Pancreas (tissue), 10 donors: ENCODE data around the gene N4BP2. TPM values are rescaled to one million over a fixed set of nuclear protein-coding genes. Genes with fewer than 3 reads are reported as not detected.
A peak's percentile ranks its signal among the peaks of the same experiment; 100 is the strongest.

Experiments used
- ATAC-seq, 4 donors: fragments of 200-7000 bp; cut with Tn5 transposase; one replicate each; pipeline versions ENCODE4 v1.8.0 to v1.9.1; 2020; ENCODE audit warnings: mild to moderate bottlenecking in 4 of 4, moderate library complexity in 4 of 4
- DNase-seq, 6 donors: peaks; one replicate each; pipeline ENCODE4 v3.0.0-alpha.2; 2020
- FAIRE-seq: peaks from 2 replicates; lab custom pipeline; 2012; peaks lifted over from hg19 to GRCh38; lab: Jason Lieb, UNC
- H3K27ac ChIP-seq, 4 donors: fragments of 200-600 bp; sonication (generic); 1 replicate in 3 of 4; 2 replicates in 1 of 4; pipeline versions ENCODE4 v1.5.0 to v1.8.0; 2020
- H3K27me3 ChIP-seq, 4 donors: fragments of 200-600 bp; one replicate each; pipeline ENCODE4 v1.8.0; 2021
- H3K36me3 ChIP-seq, 3 donors: fragments of 200-600 bp; sonication (generic) in 1 of 3; one replicate each; pipeline versions ENCODE4 v1.5.0 to v1.8.0; 2020 to 2021
- H3K4me1 ChIP-seq, 3 donors: fragments of 200-600 bp; one replicate each; pipeline ENCODE4 v1.8.0; 2021
- H3K4me3 ChIP-seq, 4 donors: fragments of 200-600 bp; sonication (generic) in 2 of 4; one replicate each; pipeline versions ENCODE4 v1.5.0 to v1.8.0; 2020 to 2021
- H3K9me3 ChIP-seq, 4 donors: fragments of 200-600 bp; one replicate each; pipeline ENCODE4 v1.8.0; 2021
- WGBS, 2 donors: extraction: QIAGEN DNeasy Blood & Tissue Kit; methylation state at CpG; one replicate each; pipeline ENCODE4 v1.1.7; 2013; 5-methylcytosine and 5-hydroxymethylcytosine counted together
- intact Hi-C, 3 donors: fragments of 100-400 bp; cut with DNase I; formaldehyde crosslinking; loops; one replicate each; pipeline versions ENCODE4 v1.11.1 to v1.14.2; 2022
- polyA plus RNA-seq, 2 donors: library from polyadenylated mRNA; stranded (reverse); fragments of 200-250 nt; gene quantifications; one replicate each; pipeline ENCODE4 v1.2.3, GENCODE V29; 2013
- total RNA-seq, 6 donors: library from RNA; stranded (reverse); fragmentation: NEBNext Ultra II Directional in 4 of 6; extraction: Animal tissue kit (Norgen Biotek cat#: 25700) in 4 of 6; gene quantifications; one replicate each; pipeline versions ENCODE4 v1.2.1 to v1.2.4, GENCODE V29; 2021 to 2023
- TF ChIP-seq, protein P1 (sequence below), 4 donors: fragments of 200-600 bp; sonication (generic) in 3 of 4; IDR thresholded peaks; one replicate each; pipeline versions ENCODE4 v1.5.0 to v1.8.0; 2021; ENCODE audit warnings: antibody characterized with exemption in 4 of 4
- donor health status: healthy with polysubstance abuse.
- donor health status: DM: no; HTN: no; CAD: no; lungs with moderate emphysema.
- donor health status: DM: no; HTN: no; CAD: no.
- donor health status: control.
- donor health status: control.
- donor health status: Bipolar disorder and iron deficiency.
- donor health status: DM: yes; HTN: yes; CAD: no.
- donor health status: DM: no; HTN: no; CAD: no.
- donor health status: DM: no; HTN: no; CAD: no.
- donor health status: DM: yes; HTN: yes; CAD: no.

Gene N4BP2
- total and polyA plus RNA-seq, 8 donors, result 1.6 to 13.4 (median 11.2) TPM

DNA sequence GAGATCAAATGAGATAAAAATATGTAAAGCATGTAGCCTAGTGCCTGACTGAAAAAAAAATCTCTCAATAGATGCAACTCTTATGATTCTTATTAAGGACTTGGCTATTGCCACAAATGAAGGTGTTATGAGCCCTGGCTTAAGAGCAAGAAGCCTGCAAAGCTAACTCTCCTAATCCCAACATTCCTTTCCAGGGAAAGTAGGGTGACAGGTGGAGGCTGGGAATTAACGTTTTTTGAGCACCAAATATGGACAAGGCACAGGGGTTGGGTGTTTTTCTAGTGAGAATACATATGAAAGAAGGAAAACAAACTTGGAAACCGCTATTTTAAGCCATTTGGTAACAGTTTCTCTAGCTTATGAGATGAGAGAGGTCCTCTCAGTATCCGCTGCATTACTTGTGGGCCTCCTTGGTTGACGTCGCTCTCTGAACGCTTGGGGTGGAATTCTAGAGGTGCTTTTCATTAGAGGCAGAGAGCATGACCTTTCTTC lies 142.6 kb downstream of the N4BP2 start:
- no peak overlapping the region for H3K27ac ChIP-seq
- 75 to 85% methylated on average over 6 of the region's 6 CpGs for WGBS, 2 donors
- no peaks in the 10 kb centered on the region for H3K27me3 ChIP-seq
- H3K9me3 ChIP-seq, result no peaks in the 10 kb centered on the region
- no peak for FAIRE-seq
- H3K4me1 ChIP-seq, result no peaks in the 10 kb centered on the region
- DNase-seq, result no peak
- intact Hi-C loops, result no loop called here
- ATAC-seq, result no peak
- no peak overlapping the region for H3K4me3 ChIP-seq
- H3K36me3 ChIP-seq, result no peaks in the 10 kb centered on the region
- TF ChIP-seq, protein P1, sequence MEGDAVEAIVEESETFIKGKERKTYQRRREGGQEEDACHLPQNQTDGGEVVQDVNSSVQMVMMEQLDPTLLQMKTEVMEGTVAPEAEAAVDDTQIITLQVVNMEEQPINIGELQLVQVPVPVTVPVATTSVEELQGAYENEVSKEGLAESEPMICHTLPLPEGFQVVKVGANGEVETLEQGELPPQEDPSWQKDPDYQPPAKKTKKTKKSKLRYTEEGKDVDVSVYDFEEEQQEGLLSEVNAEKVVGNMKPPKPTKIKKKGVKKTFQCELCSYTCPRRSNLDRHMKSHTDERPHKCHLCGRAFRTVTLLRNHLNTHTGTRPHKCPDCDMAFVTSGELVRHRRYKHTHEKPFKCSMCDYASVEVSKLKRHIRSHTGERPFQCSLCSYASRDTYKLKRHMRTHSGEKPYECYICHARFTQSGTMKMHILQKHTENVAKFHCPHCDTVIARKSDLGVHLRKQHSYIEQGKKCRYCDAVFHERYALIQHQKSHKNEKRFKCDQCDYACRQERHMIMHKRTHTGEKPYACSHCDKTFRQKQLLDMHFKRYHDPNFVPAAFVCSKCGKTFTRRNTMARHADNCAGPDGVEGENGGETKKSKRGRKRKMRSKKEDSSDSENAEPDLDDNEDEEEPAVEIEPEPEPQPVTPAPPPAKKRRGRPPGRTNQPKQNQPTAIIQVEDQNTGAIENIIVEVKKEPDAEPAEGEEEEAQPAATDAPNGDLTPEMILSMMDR (IDR thresholded peaks at IDR 0.05), result no peak

DNA sequence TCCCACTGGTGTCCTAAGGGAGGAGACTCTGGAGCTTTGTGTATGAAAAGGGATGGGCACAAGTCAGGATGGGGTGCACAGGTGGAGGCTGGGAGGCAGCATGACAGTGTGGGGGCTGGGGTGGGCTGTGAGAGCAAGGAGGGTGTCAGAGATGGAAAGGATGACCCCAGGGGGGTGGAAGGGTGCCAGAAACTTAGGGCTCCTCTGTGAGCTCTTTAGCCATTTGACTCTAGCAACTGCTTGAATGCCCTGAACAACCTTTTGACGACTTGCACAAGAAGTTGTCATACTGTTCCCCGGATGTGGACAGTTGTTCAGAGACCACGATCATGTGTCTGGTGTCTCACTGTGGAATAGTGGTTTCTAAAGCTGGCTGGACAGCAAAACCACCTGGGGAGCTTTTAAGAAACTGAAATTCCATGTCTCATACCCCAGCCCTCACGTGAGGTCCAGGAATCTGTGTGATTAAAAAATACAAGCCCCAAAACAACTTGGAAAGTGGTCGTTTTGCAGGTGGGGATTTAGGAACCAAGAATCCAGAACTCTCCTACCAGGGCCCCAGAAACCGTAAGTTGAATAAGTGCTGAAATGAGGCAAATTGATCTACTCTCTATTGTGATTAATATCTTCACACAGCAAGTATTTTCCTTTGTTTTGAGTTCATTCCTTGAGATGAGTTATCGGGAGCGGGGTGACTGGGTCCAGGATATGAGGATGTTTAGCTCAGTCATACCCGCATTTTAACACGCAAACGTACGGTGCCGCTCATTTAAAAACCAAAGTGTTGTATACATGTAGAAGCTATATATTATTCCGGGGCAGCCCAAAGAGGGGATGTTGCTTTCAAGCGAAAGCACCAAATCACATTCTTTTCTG lies 143.6 kb downstream of the N4BP2 start:
- H3K4me3 ChIP-seq, result no peak overlapping the region
- no peaks in the 10 kb centered on the region for H3K27me3 ChIP-seq
- TF ChIP-seq, protein P1 (IDR thresholded peaks at IDR 0.05), result no peak
- peak in 1 of 6 donors; percentile 21 for DNase-seq
- intact Hi-C loops, result no loop called here
- 75 to 84% methylated on average over 15 of the region's 15 CpGs for WGBS, 2 donors
- no peaks in the 10 kb centered on the region for H3K4me1 ChIP-seq
- FAIRE-seq, result no peak
- H3K36me3 ChIP-seq, result no peaks in the 10 kb centered on the region
- peak overlapping the region in 1 of 4 donors; percentile 17 for H3K27ac ChIP-seq
- H3K9me3 ChIP-seq, result no peaks in the 10 kb centered on the region
- peak in 2 of 4 donors; percentile 56 to 65 for ATAC-seq

DNA sequence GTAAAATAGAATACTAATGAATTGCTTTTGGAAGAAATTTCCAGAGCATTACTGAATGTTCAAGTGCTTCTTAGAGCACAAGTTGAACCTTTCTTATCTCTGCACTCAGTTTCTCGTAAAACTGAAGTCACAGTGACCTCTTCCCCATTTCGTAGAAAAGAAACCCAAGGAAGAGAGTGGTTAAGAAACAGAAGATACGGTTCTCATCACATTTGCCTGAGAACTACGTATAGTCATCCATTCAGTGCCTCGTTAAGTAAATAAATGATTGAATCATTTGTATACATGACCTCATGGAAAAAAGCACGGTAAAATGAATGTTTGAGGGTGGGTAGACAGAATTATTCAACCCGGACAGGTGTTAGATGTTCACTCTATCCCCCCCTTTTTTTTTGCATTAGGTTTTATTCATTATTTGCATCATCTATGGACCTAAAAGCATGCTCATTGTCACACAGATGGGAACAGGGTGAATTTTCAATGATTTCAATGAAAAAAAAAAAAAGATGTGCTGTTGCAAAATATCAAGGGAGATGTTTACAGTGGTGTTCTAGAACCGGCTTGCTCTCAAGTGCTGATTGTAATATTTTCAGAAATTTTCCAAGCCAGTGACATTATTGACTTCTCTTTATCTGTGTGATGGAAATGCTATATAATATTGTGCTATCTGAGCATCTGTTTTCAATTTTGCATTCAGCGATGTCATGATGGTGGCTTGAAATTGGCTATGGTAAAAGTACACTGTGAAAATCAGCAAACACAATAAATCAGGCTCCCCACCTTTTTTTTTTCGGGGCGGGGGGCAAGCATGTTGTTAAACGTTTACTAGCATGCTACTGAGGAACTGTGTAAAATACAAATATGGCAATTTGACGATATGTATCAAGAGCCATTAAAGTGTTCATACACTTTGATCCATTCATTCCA lies 144.5 kb downstream of the N4BP2 start:
- WGBS, 2 donors, result 52 to 58% methylated on average over 13 of the region's 13 CpGs
- TF ChIP-seq, protein P1 (IDR thresholded peaks at IDR 0.05), result no peak
- ATAC-seq, result peak in 2 of 4 donors; percentile 25 to 41

DNA sequence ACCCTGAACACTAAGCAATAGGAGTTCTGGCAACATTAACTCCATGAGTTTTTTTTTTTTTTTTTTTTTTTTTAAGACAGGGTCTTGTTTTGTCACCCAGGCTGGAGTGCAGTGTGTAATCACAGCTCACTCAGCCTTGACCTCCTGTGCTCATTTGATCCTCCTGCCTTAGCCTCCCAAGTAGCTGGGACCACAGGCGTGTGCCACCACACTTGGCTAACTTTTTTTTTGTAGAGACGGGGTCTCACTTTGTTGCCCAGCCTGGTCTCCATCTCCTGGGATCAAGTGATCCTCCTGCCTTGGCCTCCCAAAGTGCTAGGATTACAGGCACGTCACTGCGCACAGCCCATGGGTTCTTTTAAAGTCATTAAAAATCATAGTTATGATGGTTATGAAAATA lies 145.2 kb downstream of the N4BP2 start:
- Histone ChIP-seq H3K4me1 (no peaks in the 10 kb centered on the region), H3K27me3 (no peaks in the 10 kb centered on the region), H3K27ac (no peak overlapping the region), H3K4me3 (no peak overlapping the region), H3K9me3 (no peaks in the 10 kb centered on the region), H3K36me3 (no peaks in the 10 kb centered on the region)
- TF ChIP-seq, protein P1 (IDR thresholded peaks at IDR 0.05), result no peak
- intact Hi-C loops, result no loop called here
- no peak for DNase-seq
- 92 to 96% methylated on average over 4 of the region's 4 CpGs for WGBS, 2 donors
- ATAC-seq, result no peak
- no peak for FAIRE-seq

More for the DNA sequence above, 144.5 kb downstream of the N4BP2 start:
- Histone ChIP-seq H3K27me3 (no peaks in the 10 kb centered on the region), H3K4me1 (no peaks in the 10 kb centered on the region), H3K4me3 (no peak overlapping the region), H3K27ac (peak overlapping the region in 1 of 4 donors; percentile 17), H3K36me3 (no peaks in the 10 kb centered on the region), H3K9me3 (no peaks in the 10 kb centered on the region)
- intact Hi-C loops, result no loop called here
- FAIRE-seq, result no peak
- DNase-seq, result no peak
